Gastrocnemius medialis (tissue), 4 donors: Measurements from ENCODE around the gene PTTG1IP. TPM values are rescaled to one million over a fixed set of nuclear protein-coding genes. Genes with fewer than 3 reads are reported as not detected.

Experiments used
- ATAC-seq, 2 donors: fragments of 150-250 bp; one replicate each; pipeline ENCODE4 v1.9.1; 2016
- DNase-seq, 2 donors: peaks; one replicate each; pipeline ENCODE4 v3.0.0-alpha.2; 2019
- H3K27ac ChIP-seq, 4 donors: fragments of 200-600 bp; sonication (generic); 1 replicate in 1 of 4; 2 replicates in 3 of 4; pipeline ENCODE4 v1.5.1; 2016 to 2018; ENCODE audit warnings: mild to moderate bottlenecking in 2 of 4, moderate library complexity in 1 of 4
- H3K27me3 ChIP-seq, 3 donors: fragments of 200-600 bp; sonication (generic) in 2 of 3; 1 replicate in 1 of 3; 2 replicates in 2 of 3; pipeline versions ENCODE4 v1.5.1 to v1.6.0; 2016 to 2019; ENCODE audit warnings: mild to moderate bottlenecking in 1 of 3, moderate library complexity in 1 of 3
- H3K36me3 ChIP-seq, 2 donors: fragments of 200-600 bp; sonication (generic) in 1 of 2; one replicate each; pipeline ENCODE4 v1.5.1; 2017 to 2018
- H3K4me1 ChIP-seq, 2 donors: fragments of 200-600 bp; sonication (generic) in 1 of 2; one replicate each; pipeline ENCODE4 v1.5.1; 2016 to 2017; ENCODE audit warnings: mild to moderate bottlenecking in 2 of 2
- H3K4me3 ChIP-seq, 4 donors: fragments of 200-600 bp; sonication (generic) in 3 of 4; 1 replicate in 1 of 4; 2 replicates in 3 of 4; pipeline ENCODE4 v1.5.1; 2016 to 2019; ENCODE audit warnings: mild to moderate bottlenecking in 2 of 4
- H3K9me3 ChIP-seq, 3 donors: fragments of 200-600 bp; sonication (generic) in 2 of 3; 1 replicate in 1 of 3; 2 replicates in 2 of 3; pipeline ENCODE4 v1.5.1; 2016 to 2019
- POLR2A ChIP-seq, 2 donors: fragments of 450-650 bp; IDR thresholded peaks; one replicate each; pipeline ENCODE4 v1.6.1; 2017; ENCODE audit warnings: antibody characterized with exemption in 2 of 2, mild to moderate bottlenecking in 2 of 2, moderate library complexity in 2 of 2
- in situ Hi-C, 4 donors: fragments of 200-750 bp; cut with MboI; loops; one replicate each; pipeline versions ENCODE4 v1.15.0 to v1.8.0; 2017; ENCODE audit warnings: low sequenced_read_pairs in 4 of 4
- intact Hi-C: fragments of 100-400 bp; cut with DNase I; formaldehyde crosslinking; loops from one replicate; pipeline ENCODE4 v1.15.1; 2023; ENCODE audit warnings: low total_unique reads
- total RNA-seq, 4 donors: library from RNA; depleted of rRNA; stranded (reverse); fragments of >200 nt; gene quantifications; one replicate each; pipeline versions ENCODE4 v1.1.0 to v1.2.3, GENCODE V29; 2016
- TF ChIP-seq, protein P1 (sequence below), 5 experiments: fragments of 450-650 bp in 3 of 5; fragments of 200-600 bp in 2 of 5; sonication (generic) in 2 of 5; IDR thresholded peaks in 4 of 5; conservative IDR thresholded peaks in 1 of 5; 1 replicate in 4 of 5; 2 replicates in 1 of 5; pipeline ENCODE4 v1.5.1; 2016 to 2019; ENCODE audit warnings: antibody characterized with exemption in 5 of 5, mild to moderate bottlenecking in 3 of 5, moderate library complexity in 3 of 5

PTTG1IP gene
- total RNA-seq, 4 donors from 2014 or later, result 116 to 217 (median 127) TPM

DNA sequence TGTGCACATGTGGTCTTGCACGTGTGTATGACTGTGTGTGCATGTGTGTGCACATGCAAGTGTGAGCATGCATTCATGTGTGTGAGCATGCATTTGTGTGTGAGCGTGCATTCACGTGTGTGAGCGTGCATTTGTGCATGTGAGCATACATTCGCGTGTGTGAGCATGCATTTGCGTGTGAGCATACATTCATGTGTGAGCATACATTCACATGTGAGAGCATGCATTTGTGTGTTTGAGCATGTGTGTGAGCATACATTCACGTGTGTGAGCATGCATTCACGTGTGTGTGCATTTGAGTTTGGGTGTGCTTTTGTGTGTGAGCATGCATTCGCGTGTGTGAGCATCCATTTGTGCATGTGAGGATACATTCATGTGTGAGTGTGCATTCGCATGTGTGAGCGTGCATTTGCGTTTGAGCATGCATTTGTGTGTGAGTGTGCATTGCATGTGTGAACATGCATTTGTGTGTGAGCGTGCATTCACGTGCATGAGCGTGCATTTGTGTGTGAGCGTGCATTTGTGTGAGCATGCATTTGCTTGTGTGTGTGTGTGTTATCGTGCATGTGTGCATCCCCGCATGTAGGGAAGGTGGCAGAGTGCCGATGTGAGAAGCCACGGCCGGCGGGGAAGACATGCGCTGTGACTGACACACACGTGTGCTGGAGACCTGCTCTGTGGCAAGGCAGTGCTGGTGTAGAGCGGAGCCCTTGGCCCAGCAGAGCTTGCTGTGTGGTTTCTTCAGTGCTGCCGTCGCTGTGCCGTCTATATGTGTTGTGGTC is 29.0 kb upstream of the PTTG1IP start:
- no peak overlapping the region for H3K4me3 ChIP-seq
- ATAC-seq (no peak), DNase-seq (no peak)
- intact Hi-C loops, result no loop called here
- H3K36me3 ChIP-seq, result no peaks in the 10 kb centered on the region
- TF ChIP-seq, protein P1, sequence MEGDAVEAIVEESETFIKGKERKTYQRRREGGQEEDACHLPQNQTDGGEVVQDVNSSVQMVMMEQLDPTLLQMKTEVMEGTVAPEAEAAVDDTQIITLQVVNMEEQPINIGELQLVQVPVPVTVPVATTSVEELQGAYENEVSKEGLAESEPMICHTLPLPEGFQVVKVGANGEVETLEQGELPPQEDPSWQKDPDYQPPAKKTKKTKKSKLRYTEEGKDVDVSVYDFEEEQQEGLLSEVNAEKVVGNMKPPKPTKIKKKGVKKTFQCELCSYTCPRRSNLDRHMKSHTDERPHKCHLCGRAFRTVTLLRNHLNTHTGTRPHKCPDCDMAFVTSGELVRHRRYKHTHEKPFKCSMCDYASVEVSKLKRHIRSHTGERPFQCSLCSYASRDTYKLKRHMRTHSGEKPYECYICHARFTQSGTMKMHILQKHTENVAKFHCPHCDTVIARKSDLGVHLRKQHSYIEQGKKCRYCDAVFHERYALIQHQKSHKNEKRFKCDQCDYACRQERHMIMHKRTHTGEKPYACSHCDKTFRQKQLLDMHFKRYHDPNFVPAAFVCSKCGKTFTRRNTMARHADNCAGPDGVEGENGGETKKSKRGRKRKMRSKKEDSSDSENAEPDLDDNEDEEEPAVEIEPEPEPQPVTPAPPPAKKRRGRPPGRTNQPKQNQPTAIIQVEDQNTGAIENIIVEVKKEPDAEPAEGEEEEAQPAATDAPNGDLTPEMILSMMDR (IDR thresholded peaks at IDR 0.05 in 4 of 5, conservative IDR thresholded peaks at IDR 0.05 in 1 of 5), result no peak
- no peak for TF ChIP-seq POLR2A (IDR thresholded peaks at IDR 0.05)
- H3K27me3 ChIP-seq, result peaks cover 0 to 3% (median 2%) of the 10 kb centered on the region in 3 donors
- no peak overlapping the region for H3K27ac ChIP-seq
- no peaks in the 10 kb centered on the region for H3K4me1 ChIP-seq
- in situ Hi-C loops, result no loop called here
- no peaks in the 10 kb centered on the region for H3K9me3 ChIP-seq

DNA sequence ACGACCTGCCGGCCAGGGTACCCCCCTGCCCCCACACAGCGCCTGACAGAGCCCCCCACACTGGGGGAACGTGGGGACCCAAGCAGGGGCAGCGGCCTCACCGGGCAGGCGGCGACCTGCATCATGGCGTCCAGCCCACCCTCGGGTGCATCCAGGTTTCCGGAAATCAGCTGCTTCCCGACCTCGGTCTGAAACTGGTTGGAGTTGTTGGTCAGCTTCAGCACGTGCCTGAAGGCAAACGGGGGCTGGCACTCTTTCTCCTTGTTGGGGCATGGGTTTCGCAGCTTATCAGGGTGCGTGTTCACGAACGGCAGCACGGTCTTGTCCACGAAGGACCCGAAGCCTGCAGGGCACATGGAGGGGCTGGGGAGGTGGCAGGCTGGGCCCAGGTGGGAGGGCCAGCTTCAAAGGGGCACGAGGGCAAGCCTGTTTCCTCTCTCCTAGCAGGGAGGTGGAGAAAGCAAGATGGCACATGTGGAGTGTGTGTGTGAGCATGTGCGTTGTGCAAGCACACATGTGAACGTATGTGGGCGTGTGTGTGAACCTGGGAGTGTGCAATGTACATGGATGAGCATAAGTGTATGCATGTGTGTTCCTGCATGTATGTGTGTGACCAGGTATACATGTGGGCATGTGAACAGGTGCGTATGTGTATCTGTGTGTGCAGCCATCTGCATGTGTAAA is 28.0 kb upstream of the PTTG1IP start:
- no peak overlapping the region for H3K27ac ChIP-seq
- H3K4me1 ChIP-seq, result no peaks in the 10 kb centered on the region
- H3K36me3 ChIP-seq, result no peaks in the 10 kb centered on the region
- no peak for DNase-seq
- H3K27me3 ChIP-seq, result peaks cover 0 to 3% (median 0%) of the 10 kb centered on the region in 3 donors
- TF ChIP-seq POLR2A (IDR thresholded peaks at IDR 0.05), result no peak
- TF ChIP-seq, protein P1 (IDR thresholded peaks at IDR 0.05 in 4 of 5, conservative IDR thresholded peaks at IDR 0.05 in 1 of 5), result no peak
- no peak overlapping the region for H3K4me3 ChIP-seq
- intact Hi-C loops, result no loop called here
- H3K9me3 ChIP-seq, result no peaks in the 10 kb centered on the region
- in situ Hi-C loops, result no loop called here
- ATAC-seq, result no peak

DNA sequence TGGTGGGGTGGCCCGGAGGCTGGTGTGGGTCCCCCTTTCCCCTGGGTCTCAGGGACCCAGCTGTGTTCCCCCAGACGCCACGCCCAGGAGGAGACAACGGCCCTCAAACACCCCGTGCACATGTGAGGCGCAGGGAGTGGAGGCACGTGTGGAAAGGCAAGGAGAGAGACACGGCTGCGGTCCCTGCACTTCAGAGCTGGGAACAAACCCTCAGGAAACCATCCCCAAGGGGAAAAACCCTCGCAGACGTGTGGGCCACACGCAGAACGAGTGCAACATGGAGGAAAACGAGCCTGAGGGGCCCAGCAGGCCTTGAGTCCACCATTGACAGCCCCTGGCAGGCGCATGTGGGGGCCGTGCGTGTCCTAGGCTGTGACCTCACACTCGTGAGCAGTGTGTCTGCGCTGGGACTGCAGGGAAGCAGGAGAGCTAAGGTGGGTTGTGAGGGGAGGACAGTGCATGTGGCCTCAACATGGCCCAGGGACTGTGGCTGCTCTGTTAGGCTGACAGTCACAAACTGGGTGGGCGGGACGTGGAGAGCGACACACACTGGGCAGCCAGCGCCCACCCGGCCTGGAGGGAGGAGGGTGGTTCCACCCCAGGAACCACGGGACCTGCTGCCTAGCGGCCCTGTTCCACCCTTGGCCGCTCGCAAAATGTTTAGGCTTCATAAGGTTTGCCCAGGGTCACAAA is 27.2 kb upstream of the PTTG1IP start:
- H3K36me3 ChIP-seq, result no peaks in the 10 kb centered on the region
- H3K4me3 ChIP-seq, result no peak overlapping the region
- no peak for TF ChIP-seq POLR2A (IDR thresholded peaks at IDR 0.05)
- TF ChIP-seq, protein P1 (IDR thresholded peaks at IDR 0.05 in 4 of 5, conservative IDR thresholded peaks at IDR 0.05 in 1 of 5), result no peak
- H3K27me3 ChIP-seq, result peaks cover 0 to 3% (median 0%) of the 10 kb centered on the region in 3 donors
- no peaks in the 10 kb centered on the region for H3K4me1 ChIP-seq
- in situ Hi-C loops, result no loop called here
- intact Hi-C loops, result no loop called here
- no peaks in the 10 kb centered on the region for H3K9me3 ChIP-seq
- ATAC-seq (no peak), DNase-seq (no peak)
- no peak overlapping the region for H3K27ac ChIP-seq

GRCh38 chr21:44899768-44900558 is 26.5 kb upstream of the PTTG1IP start:
- Histone ChIP-seq H3K27me3 (peaks cover 0 to 3% (median 0%) of the 10 kb centered on the region in 3 donors), H3K4me3 (no peak overlapping the region), H3K4me1 (no peaks in the 10 kb centered on the region), H3K9me3 (no peaks in the 10 kb centered on the region), H3K36me3 (no peaks in the 10 kb centered on the region), H3K27ac (no peak overlapping the region)
- DNase-seq, result no peak
- TF ChIP-seq POLR2A (IDR thresholded peaks at IDR 0.05), result no peak
- TF ChIP-seq, protein P1 (IDR thresholded peaks at IDR 0.05 in 4 of 5, conservative IDR thresholded peaks at IDR 0.05 in 1 of 5), result no peak
- intact Hi-C loops, result no loop called here
- in situ Hi-C loops, result no loop called here
- no peak for ATAC-seq
